GM19463 (cell line): Measurements from ENCODE around the gene ADAM8.

Experiments used
- ATAC-seq: cut with Tn5 transposase; IDR thresholded peaks from one replicate; pipeline ENCODE4 v1.9.1; 2021; ENCODE audit warnings: mild to moderate bottlenecking, moderate library complexity; ENCODE audit not compliant: unreplicated experiment

ADAM8 gene

GRCh38 chr10:133214468-133215410 lies 61.9 kb downstream of the ADAM8 start:
- ATAC-seq: no peak

GRCh38 chr10:133213641-133214467 lies 62.8 kb downstream of the ADAM8 start:
- ATAC-seq: no peak

- no peak for ATAC-seq
These were observed 63.7 kb downstream of the ADAM8 start for GRCh38 chr10:133212853-133213494.
